Head of caudate nucleus (tissue), 42 donors: ENCODE data around the gene C7orf25.
A peak's percentile ranks its signal among the peaks of the same experiment; 100 is the strongest.

Experiments
- DNase-seq, 42 donors: peaks; one replicate each; pipeline versions ENCODE4 v3.0.0 to v3.0.0-alpha.2; 2020 to 2021; ENCODE audit warnings: mixed read lengths in 7 of 42
- intact Hi-C: fragments of 100-400 bp; cut with DNase I; formaldehyde crosslinking; loops from one replicate; pipeline ENCODE4 v1.15.0; 2022

Gene C7orf25

DNA sequence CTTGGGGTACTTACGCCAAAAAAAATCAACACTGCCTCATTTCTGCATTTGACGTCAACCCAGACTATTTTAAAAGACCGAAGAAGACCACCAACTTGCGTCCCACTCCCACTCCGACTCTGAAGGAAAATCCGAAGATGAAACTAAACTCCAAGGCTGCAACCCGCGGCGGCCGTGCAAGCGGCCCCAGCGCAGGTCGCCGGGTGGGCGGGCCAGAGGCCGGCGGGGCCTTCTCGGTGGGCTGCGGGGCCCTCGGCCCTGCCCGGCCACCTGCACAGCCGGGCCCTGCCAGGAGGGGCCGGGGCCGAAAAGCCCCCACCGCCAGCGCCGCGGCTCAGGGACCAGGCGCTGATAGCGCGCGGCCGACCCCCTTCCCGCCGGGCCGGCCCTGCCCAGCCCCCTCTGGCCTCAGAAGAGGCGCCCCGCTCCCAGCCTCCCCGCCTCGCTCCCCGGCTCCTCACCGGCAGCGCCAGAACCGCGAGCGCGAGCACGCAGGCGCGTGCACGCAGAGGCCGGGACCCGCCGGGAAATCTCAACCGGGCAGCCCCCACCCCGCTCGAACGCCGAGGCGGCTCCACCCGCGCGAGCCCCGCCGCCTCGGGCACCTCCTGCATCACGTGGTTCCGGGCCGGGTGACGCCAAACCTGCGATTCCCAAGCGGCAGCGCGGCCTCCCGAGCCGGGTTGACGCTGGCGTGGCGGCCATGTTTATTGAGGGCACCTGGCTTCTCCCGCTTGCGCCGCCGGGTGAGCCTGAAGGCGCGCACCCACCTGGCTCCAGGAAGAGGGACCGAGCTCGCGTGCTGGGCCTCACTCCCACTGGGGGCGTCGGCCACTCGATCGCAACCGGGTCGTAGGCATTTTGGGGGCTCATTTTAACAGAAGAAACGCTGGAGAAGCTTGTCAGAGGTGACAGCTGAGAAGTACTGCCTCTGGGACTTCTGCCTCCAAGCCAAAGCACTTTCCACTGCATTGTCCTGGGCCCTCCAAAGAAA, at the start of gene C7orf25:
Gene C7orf25 (minus strand): TSS at position 617 of the 994 bp plus-strand sequence. CDS start 1,170 bp downstream, outside the sequence.
- intact Hi-C loops, result no loop called here
- DNase-seq, result peak; percentile 95 to 100 (median 99)

DNA sequence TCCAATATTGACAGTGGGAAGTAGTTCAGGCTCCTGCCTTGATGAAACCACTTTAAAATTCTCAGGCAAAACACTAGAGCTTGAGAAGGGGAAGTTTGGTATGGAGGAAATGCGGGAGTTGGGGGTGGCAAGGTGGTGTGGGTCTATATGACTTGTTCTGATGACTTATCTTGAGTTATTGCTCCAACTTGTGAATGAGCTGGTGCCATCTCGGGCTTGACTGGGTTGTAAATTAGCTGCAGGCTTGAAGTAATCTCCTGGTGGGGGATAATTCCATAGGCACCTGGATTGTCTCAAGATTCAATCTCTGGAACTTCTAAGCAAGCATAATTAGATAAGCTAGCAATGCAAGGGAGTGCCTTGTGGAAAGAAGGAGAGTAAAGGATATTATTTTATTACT, 49.3 kb upstream of the C7orf25 start:
- DNase-seq, result no peak
- intact Hi-C loops, result no loop called here

DNA sequence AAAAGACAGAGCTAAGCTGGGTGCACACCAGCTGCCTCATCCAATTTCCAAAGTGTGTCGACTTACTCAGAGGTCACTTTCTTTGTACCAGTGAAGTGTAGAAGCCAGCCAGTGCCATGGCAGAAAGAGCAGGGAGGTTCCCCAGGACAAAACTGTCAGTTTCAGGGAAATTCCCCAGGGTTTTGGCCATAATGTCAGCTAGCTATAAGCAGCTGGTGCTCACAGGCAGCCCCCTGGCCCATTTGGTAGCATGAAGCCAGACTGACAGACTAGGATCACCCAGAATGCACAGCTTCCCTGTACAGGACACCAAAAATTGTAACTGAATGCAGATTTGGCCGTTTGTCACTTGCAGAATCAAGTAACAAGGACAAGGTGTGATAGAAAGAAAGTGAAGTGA, 48.9 kb upstream of the C7orf25 start:
- intact Hi-C loops, result no loop called here
- no peak for DNase-seq

DNA sequence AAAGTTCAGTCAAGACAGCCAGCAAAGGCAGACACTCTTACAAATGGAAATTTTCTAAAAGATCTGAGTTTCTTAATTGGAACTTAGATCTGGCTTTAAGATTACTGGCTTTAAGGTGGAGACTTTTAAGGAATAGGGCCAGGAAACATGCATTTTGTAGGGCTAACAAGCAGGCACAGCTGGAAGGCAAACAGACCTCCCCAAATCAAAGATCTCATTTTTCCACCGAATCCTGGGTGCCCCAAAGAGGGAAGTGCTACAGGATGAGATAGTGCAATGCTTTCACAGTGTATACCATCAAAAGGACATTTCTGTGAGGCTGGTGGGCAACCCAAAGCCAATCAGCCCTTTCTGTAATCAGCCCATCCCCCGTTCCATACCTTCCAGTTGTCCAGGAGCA, 47.7 kb upstream of the C7orf25 start:
- no peak for DNase-seq
- intact Hi-C loops, result no loop called here

DNA sequence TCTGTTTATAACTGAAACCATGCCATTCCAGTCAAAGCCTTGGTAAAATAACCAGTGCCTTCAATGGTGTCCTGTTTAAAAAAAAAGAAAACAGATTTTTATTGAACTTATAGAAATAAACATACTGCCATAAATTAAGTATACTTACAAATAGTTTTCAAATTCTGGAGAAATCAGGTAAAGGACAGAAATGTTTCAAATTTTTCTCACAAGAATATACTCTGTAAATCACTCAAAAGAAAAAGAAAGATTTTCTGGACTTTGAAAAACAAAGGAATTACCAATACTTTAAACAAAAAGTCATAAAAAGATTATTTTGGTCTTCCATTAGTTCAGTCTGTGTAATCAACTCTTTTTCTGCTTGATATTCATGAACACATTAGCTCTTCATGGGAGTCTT, 44.2 kb upstream of the C7orf25 start:
- DNase-seq, result no peak
- intact Hi-C loops, result no loop called here

DNA sequence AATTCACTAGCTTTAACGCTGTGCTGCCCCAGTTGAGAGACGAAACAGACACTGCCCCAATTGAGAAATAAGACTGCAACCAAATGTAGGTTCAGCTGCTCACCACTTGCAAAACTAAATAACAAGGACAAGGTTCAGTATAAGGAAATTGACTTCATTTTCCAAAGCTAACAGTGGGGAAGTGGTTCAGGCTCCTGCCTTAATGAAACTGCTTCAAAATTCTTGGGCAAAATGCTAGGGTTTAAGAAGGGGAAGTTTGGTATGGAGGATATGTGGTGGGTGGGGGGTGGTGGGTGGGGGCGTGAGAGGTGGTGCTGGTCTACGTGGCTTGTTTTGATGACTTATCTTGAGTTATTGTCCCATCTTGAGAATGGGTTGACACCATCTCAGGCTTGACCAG, 42.1 kb upstream of the C7orf25 start:
- intact Hi-C loops, result no loop called here
- no peak for DNase-seq

DNA sequence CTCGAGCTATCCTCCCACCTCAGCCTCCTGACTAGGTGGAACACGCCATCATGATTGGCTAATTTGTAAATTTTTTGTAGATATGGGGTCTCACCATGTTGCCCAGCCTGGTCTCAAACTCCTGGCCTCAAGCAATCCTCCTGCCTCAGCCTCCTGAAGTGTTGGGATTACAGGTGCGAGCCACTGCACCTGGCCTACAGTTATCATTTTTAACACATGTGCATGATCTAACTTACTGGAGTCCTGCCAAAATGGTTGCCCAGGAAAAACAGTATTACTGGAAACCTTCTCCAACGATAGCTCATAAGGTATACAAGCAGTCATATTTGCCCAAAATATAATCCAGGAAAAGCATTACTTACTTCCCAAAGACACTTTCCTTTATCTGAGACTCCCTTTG, 40.5 kb upstream of the C7orf25 start:
- no peak for DNase-seq
- intact Hi-C loops, result no loop called here

DNA sequence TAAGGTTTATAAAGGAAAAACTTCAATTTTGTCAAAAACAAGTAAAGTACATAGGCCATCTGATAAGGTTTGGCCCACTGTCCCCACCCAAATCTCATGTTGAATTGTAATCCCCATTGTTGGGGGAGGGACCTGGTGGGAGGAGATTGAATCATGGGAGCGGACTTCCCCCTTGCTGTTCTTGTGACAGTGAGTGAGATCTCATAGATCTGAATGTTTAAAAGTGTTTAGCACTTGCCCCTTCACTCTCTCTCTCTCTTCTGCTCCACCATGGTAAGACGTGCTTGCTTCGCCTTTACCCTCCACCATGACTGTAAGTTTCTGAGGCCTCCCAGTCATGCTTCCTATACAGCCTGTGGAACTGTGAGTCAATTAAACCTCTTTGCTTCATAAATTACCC, 38.5 kb upstream of the C7orf25 start:
- no peak for DNase-seq

DNA sequence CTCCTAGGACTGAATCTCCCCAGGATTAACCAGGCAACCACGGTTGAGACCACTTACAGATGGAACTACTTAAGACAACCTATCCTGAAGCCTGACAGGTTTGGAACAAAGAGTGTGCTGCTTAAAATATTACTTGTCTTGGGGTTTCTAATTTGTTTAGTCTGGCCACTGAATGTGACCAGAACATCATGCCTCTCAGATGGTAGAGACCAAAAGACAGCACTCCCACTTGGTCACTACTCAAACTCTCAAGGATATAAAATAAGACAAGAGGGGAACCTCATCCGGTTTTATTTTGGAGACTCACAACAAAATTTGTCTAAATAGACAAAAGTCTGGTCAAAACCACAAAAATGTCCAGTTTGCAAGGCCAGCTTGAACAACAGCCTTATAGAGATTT, 35.7 kb upstream of the C7orf25 start:
- intact Hi-C loops, result loop anchor here (10.0 kb wide), 2 partner anchors 167 to 777 kb away; partner anchors contain the start of genes COA1 and HECW1
- no peak for DNase-seq

More for the DNA sequence above, 38.5 kb upstream of the C7orf25 start:
- intact Hi-C loops, result no loop called here

DNA sequence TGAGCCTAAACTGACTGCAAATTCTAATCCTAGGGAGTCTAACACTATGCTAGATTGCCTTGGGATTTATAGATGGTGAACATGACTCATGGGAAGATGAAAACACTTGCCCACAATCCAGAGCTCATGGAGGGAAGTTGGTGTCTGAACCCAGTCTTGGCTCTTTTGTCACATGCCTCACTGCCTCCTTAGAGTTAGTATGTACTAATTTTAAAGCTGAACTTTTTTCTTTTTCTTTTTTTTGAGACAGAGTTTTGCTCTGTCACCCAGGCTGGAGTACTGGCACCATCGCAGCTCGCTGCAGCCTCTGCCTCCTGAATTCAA, 34.7 kb upstream of the C7orf25 start:
- intact Hi-C loops, result loop anchor here (10.0 kb wide), 2 partner anchors 168 to 778 kb away; partner anchors contain the start of genes COA1 and HECW1
- no peak for DNase-seq

DNA sequence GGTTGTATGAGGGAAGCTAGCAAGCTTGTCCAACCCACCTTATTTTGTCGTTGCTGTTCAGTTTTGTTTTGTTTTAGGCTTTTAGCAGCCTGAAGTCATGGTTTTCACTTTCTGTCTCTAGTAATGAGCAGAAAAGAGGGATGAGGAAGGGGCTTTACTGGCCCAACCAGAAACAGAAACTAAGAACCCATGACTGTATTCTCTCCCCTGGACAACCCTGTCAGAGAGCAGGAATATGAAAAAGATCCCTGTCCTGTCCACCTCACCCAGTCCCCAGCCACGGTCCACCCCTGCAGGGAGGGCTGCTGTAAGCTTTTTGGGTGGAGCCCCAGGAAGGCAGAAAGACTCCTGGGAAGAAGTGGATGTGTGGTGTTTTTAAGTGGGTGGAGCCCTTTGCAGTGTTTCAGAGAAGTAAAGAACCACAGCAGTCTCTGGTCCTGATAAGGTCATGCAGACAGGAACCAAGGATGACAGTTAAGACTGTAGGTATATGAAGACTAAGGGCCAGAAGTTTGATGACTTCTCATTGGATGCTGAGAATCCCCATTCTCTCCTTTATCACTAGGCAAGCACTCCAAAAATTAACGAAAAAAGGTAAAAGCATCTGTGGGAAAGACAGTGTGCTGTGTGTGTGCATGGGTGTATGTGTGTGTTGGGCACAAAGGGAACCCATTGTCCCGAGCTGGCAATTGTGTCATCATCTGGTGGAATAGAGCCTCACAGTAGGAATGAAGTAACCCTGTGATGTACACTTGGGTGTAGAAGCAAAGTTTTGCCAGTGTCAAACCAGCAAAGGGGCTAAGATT, 34.2 kb upstream of the C7orf25 start:
- DNase-seq, result peak in 9 of 42 donors; percentile 4 to 55 (median 31)
- intact Hi-C loops, result loop anchor here (10.0 kb wide), 2 partner anchors 169 to 779 kb away; partner anchors contain the start of genes COA1 and HECW1

DNA sequence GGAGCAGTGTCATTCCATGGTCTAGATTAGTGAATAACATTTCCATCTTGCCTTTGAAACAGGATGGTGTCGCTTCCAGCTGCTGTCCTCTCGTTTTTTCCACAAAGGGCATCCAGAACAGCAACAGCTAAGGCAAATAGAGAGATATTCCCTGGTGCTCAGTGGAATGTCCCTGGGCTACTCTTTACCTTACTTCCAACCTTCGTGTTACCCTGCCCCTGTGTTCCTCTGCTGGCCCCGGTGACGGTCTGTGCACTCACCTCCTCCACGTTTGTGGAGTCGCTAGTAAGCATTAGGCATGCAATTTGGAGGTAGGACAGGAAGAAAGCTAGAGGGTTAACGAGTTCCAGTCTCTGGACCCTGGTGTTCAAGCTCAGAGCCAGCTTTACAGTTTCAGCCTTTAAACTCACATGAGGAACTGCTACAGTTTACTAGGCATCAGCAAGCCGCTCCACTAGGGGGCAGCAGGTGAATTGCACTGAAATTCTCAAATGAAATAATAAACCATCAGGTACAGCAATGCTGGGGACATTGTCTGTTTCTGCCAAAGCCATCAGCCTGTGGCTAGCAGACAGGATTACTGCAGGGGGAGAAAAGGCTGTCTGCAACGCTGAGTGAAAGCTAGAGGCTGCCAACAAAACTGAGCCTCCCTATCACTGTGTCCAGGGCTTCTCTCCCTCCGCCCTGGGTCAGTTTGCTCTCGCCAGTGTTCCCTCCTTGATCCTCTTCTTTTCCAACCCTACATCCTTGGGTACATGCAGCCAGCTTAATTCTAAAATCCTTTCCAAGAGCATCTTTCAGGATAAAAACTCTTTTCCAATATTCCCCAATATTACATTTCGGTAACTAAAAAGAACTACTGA, 29.3 kb upstream of the C7orf25 start:
- peak; percentile 68 to 94 (median 87) for DNase-seq
- intact Hi-C loops, result loop anchor here (10.0 kb wide), 2 partner anchors 174 to 784 kb away; partner anchors contain the start of genes COA1 and HECW1

DNA sequence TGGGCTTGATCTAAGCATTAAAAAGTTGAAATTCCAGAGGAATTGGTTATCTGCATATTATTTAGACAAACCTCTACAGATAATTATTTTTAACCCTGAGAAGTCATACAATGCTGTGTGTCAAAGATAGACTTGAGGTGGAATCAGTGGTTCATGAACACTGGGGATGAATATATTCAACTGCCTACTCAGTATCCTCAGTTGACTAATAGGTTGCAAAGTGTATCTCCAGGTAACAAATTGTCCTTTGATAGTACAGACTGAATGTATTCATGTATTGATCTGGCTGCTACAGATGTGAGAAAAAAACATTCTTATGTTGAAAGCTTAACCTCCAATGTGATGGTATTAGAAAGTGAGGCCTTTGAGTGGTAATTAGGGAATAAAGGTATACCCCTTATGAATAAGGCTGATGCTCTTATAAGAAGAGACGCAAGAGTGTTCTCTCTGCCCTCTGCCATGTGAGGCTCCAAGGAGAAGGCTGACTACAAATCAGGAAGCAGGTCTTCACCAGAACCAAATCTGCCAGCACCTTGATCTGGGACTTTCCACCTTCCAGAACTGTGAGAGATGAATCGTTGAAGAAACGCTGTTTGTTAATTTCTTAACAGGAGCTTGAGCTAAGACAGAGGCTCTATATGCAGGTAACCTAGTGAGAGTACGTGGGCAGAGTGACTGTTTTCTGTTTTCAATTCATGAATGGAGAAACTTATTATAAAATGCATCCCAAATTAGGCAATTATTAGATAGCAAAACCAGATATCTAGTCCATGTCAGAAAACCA, 27.8 kb upstream of the C7orf25 start:
- DNase-seq, result no peak
- intact Hi-C loops, result loop anchor here (10.0 kb wide), 2 partner anchors 175 to 785 kb away; partner anchors contain the start of genes COA1 and HECW1

DNA sequence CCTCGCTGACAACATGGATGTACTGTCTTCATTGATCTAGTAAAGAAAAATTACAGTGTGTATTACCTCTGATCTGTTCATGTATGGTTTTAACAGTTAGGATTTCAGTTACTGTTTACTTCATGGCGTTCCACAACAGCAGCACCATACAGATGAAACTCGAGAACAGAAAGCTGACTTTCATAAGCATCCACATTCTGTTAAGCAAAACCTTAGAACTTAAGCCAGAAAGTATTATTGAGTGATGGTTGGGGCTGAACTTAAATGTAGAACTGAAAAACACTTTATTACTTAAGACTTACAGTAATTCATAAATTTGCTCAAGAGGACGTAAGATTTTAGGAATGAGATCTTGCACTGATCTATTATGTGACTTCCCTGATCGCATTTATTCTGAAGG, 24.0 kb upstream of the C7orf25 start:
- no peak for DNase-seq
- intact Hi-C loops, result no loop called here

DNA sequence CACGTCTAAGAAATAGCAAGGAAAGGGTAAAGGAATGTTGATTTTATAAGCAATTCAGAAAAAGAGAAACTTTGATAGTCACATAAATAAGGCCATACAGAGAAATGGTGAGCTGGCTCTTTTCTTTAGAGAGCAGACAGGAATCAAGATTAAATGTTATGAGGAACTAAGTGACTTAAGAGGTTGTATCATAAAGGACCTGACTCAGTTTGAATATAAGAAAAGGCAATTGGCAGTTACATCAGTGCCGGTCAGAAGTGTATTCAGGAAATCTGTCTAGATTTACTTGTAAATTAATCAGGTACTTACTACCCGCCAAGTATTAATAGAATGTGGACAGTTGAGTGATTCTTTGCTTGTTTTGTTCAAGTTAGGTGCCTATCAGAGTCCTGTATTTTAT, 22.4 kb upstream of the C7orf25 start:
- intact Hi-C loops, result no loop called here

DNA sequence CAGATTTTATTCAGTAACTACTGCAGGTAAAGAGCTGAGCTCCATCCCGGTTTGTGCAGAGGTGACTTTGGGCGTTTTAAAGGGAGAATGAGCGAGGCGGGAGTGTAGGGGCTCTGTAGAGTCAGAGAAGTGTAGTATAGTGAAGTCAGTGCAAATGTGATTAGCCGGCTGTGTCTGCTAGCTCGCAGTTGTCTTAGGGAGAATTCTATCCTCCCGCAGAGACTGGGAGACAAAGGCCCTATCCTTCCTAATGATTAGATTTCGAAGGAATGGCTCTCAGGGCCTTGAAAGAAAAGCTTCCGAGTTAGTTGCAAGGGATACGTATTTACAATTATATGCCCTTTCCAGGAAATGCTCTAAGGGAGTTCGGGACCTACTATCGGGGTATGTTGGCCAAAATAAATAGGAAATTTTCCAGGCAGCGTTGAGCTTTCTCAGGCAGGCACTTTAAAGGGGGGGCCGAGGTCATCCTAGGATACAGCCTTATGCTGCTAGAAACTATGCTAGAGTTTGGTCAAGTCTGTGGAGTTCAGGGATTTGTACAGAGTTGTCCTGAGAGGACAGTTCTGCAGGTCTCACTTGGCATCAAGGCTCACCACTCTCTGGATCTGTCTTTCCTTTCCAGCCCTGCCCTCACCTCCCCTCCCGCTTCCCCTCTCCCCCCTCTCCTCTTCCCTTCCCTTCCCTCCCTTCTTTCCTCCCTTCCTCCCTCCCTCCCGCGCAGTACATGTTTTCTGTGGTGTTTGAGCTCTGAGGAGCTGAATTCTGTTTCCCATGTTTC, 21.1 kb upstream of the C7orf25 start:
- peak in 10 of 42 donors; percentile 4 to 48 (median 24) for DNase-seq
- intact Hi-C loops, result no loop called here

More for the DNA sequence above, 22.4 kb upstream of the C7orf25 start:
- DNase-seq, result no peak
